WTC11 (cell line): ENCODE measurements around the gene CD79B.
"Not testable (repeated sequence)": the region's sequence is repeated elsewhere in the genome, so short reads cannot be mapped to it uniquely, and the experiment has no call there.

ENCODE experiments used
- FOXK1 ChIP-seq: sonication (generic); formaldehyde crosslinking; IDR thresholded peaks from 2 replicates; pipeline ENCODE4 v1.8.0; 2022; ENCODE audit warnings: mild to moderate bottlenecking, moderate library complexity, missing genetic modification reagents
- FOXP1 ChIP-seq: sonication (generic); formaldehyde crosslinking; IDR thresholded peaks from 2 replicates; pipeline ENCODE4 v1.8.0; 2022; ENCODE audit warnings: missing genetic modification reagents, mild to moderate bottlenecking, moderate library complexity, borderline replicate concordance
- IRF2 ChIP-seq: sonication (generic); formaldehyde crosslinking; IDR thresholded peaks from 2 replicates; pipeline ENCODE4 v1.8.0; 2022; ENCODE audit warnings: low read depth, missing genetic modification reagents, borderline replicate concordance
- NR2C2 ChIP-seq: sonication (generic); formaldehyde crosslinking; IDR thresholded peaks from 2 replicates; pipeline ENCODE4 v1.8.0; 2022; ENCODE audit warnings: mild to moderate bottlenecking, missing genetic modification reagents
- NR3C1 ChIP-seq: sonication (generic); formaldehyde crosslinking; conservative IDR thresholded peaks from 2 replicates; pipeline ENCODE4 v1.8.1; 2023; ENCODE audit warnings: low read depth, mild to moderate bottlenecking, missing genetic modification reagents
- ZNF263 ChIP-seq: sonication (generic); formaldehyde crosslinking; IDR thresholded peaks from 2 replicates; pipeline ENCODE4 v1.8.1; 2022; ENCODE audit warnings: low read depth, mild to moderate bottlenecking, moderate library complexity, missing genetic modification reagents
- ZNF317 ChIP-seq: sonication (generic); formaldehyde crosslinking; IDR thresholded peaks from 2 replicates; pipeline ENCODE4 v1.8.1; 2023; ENCODE audit warnings: low read depth, mild to moderate bottlenecking, moderate library complexity, missing genetic modification reagents, borderline replicate concordance
- TF ChIP-seq, protein P1 (sequence below): sonication (generic); formaldehyde crosslinking; IDR thresholded peaks from 2 replicates; pipeline ENCODE4 v1.8.1; 2023; ENCODE audit warnings: mild to moderate bottlenecking, missing genetic modification reagents, moderate library complexity
- TF ChIP-seq, protein P2 (sequence below): sonication (generic); formaldehyde crosslinking; IDR thresholded peaks from 2 replicates; pipeline ENCODE4 v1.8.0; 2022; ENCODE audit warnings: missing genetic modification reagents
- TF ChIP-seq, protein P3 (sequence below): fragments of 200-600 bp; IDR thresholded peaks from 2 replicates; pipeline ENCODE4 v1.8.0; 2022; ENCODE audit warnings: antibody characterized with exemption
- TF ChIP-seq, protein P4 (sequence below): sonication (generic); formaldehyde crosslinking; IDR thresholded peaks from 2 replicates; pipeline ENCODE4 v1.8.0; 2022; ENCODE audit warnings: mild to moderate bottlenecking, missing genetic modification reagents
- TF ChIP-seq, protein P5 (sequence below): sonication (generic); formaldehyde crosslinking; IDR thresholded peaks from 2 replicates; pipeline ENCODE4 v1.8.0; 2022; ENCODE audit warnings: mild to moderate bottlenecking, missing genetic modification reagents
- TF ChIP-seq, protein P6 (sequence below): sonication (generic); formaldehyde crosslinking; conservative IDR thresholded peaks from 2 replicates; pipeline ENCODE4 v1.8.1; 2022; ENCODE audit warnings: mild to moderate bottlenecking, missing genetic modification reagents
- TF ChIP-seq, protein P7 (sequence below): sonication (generic); formaldehyde crosslinking; IDR thresholded peaks from 2 replicates; pipeline ENCODE4 v1.8.1; 2023; ENCODE audit warnings: mild to moderate bottlenecking, moderate library complexity, missing genetic modification reagents

DNA sequence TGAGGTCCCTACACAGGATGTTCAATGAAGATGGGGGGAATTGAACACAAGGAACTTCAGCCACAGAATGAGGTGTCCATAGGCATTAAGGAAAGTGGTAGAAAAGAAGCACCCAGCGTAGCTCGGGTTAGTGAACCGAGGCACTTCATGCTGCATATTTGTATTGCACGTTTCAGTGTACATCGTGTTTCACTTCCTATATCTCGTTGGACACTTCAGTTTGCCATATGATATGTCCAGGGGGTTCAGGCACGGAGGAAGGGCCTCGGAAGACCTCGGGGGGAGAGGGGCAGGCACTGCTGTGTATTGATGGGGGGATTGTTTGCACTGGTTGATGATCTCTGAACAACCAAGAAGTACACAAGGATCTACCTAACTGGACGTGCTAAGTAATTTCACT is 16.4 kb downstream of the CD79B start:
- TF ChIP-seq ZNF317; IRF2; NR2C2; NR3C1; FOXK1 (CRISPR knock-in tag); FOXP1; ZNF263 (CRISPR knock-in tag): not testable (repeated sequence)
- TF ChIP-seq, protein P1, sequence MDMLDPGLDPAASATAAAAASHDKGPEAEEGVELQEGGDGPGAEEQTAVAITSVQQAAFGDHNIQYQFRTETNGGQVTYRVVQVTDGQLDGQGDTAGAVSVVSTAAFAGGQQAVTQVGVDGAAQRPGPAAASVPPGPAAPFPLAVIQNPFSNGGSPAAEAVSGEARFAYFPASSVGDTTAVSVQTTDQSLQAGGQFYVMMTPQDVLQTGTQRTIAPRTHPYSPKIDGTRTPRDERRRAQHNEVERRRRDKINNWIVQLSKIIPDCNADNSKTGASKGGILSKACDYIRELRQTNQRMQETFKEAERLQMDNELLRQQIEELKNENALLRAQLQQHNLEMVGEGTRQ (CRISPR knock-in tag), result not testable (repeated sequence)
- TF ChIP-seq, protein P2, sequence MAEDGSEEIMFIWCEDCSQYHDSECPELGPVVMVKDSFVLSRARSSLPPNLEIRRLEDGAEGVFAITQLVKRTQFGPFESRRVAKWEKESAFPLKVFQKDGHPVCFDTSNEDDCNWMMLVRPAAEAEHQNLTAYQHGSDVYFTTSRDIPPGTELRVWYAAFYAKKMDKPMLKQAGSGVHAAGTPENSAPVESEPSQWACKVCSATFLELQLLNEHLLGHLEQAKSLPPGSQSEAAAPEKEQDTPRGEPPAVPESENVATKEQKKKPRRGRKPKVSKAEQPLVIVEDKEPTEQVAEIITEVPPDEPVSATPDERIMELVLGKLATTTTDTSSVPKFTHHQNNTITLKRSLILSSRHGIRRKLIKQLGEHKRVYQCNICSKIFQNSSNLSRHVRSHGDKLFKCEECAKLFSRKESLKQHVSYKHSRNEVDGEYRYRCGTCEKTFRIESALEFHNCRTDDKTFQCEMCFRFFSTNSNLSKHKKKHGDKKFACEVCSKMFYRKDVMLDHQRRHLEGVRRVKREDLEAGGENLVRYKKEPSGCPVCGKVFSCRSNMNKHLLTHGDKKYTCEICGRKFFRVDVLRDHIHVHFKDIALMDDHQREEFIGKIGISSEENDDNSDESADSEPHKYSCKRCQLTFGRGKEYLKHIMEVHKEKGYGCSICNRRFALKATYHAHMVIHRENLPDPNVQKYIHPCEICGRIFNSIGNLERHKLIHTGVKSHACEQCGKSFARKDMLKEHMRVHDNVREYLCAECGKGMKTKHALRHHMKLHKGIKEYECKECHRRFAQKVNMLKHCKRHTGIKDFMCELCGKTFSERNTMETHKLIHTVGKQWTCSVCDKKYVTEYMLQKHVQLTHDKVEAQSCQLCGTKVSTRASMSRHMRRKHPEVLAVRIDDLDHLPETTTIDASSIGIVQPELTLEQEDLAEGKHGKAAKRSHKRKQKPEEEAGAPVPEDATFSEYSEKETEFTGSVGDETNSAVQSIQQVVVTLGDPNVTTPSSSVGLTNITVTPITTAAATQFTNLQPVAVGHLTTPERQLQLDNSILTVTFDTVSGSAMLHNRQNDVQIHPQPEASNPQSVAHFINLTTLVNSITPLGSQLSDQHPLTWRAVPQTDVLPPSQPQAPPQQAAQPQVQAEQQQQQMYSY (CRISPR knock-in tag), result not testable (repeated sequence)
- TF ChIP-seq, protein P3, sequence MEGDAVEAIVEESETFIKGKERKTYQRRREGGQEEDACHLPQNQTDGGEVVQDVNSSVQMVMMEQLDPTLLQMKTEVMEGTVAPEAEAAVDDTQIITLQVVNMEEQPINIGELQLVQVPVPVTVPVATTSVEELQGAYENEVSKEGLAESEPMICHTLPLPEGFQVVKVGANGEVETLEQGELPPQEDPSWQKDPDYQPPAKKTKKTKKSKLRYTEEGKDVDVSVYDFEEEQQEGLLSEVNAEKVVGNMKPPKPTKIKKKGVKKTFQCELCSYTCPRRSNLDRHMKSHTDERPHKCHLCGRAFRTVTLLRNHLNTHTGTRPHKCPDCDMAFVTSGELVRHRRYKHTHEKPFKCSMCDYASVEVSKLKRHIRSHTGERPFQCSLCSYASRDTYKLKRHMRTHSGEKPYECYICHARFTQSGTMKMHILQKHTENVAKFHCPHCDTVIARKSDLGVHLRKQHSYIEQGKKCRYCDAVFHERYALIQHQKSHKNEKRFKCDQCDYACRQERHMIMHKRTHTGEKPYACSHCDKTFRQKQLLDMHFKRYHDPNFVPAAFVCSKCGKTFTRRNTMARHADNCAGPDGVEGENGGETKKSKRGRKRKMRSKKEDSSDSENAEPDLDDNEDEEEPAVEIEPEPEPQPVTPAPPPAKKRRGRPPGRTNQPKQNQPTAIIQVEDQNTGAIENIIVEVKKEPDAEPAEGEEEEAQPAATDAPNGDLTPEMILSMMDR, result not testable (repeated sequence)
- TF ChIP-seq, protein P4, sequence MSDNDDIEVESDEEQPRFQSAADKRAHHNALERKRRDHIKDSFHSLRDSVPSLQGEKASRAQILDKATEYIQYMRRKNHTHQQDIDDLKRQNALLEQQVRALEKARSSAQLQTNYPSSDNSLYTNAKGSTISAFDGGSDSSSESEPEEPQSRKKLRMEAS, result not testable (repeated sequence)
- TF ChIP-seq, protein P5, sequence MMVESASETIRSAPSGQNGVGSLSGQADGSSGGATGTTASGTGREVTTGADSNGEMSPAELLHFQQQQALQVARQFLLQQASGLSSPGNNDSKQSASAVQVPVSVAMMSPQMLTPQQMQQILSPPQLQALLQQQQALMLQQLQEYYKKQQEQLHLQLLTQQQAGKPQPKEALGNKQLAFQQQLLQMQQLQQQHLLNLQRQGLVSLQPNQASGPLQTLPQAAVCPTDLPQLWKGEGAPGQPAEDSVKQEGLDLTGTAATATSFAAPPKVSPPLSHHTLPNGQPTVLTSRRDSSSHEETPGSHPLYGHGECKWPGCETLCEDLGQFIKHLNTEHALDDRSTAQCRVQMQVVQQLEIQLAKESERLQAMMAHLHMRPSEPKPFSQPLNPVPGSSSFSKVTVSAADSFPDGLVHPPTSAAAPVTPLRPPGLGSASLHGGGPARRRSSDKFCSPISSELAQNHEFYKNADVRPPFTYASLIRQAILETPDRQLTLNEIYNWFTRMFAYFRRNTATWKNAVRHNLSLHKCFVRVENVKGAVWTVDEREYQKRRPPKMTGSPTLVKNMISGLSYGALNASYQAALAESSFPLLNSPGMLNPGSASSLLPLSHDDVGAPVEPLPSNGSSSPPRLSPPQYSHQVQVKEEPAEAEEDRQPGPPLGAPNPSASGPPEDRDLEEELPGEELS (CRISPR knock-in tag), result not testable (repeated sequence)
- TF ChIP-seq, protein P6, sequence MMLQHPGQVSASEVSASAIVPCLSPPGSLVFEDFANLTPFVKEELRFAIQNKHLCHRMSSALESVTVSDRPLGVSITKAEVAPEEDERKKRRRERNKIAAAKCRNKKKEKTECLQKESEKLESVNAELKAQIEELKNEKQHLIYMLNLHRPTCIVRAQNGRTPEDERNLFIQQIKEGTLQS (CRISPR knock-in tag), result not testable (repeated sequence)
- TF ChIP-seq, protein P7, sequence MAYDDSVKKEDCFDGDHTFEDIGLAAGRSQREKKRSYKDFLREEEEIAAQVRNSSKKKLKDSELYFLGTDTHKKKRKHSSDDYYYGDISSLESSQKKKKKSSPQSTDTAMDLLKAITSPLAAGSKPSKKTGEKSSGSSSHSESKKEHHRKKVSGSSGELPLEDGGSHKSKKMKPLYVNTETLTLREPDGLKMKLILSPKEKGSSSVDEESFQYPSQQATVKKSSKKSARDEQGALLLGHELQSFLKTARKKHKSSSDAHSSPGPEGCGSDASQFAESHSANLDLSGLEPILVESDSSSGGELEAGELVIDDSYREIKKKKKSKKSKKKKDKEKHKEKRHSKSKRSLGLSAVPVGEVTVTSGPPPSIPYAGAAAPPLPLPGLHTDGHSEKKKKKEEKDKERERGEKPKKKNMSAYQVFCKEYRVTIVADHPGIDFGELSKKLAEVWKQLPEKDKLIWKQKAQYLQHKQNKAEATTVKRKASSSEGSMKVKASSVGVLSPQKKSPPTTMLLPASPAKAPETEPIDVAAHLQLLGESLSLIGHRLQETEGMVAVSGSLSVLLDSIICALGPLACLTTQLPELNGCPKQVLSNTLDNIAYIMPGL, result not testable (repeated sequence)
